SJSA1 (cell line): ENCODE measurements around the gene EFCAB3. TPM values are rescaled to one million over a fixed set of nuclear protein-coding genes. Genes with fewer than 3 reads are reported as not detected.
"Not testable (repeated sequence)": the region's sequence is repeated elsewhere in the genome, so short reads cannot be mapped to it uniquely, and the experiment has no call there.

Experiments used
- DNase-seq, 2 experiments: peaks; one replicate each; pipeline ENCODE4 v3.0.0-alpha.2; 2015 to 2020; ENCODE audit warnings: low spot score in 2 of 2, low read depth in 1 of 2
- H3K27ac ChIP-seq: fragments of 250-450 bp; sonication (Bioruptor Pico); 2 replicates; pipeline ENCODE4 v1.5.1; 2020; ENCODE audit warnings: mild to moderate bottlenecking, moderate library complexity
- H3K27me3 ChIP-seq: fragments of 250-450 bp; sonication (Bioruptor Pico); replicated peaks from 2 replicates; pipeline ENCODE4 v1.5.1; 2020; ENCODE audit warnings: mild to moderate bottlenecking, moderate library complexity
- H3K36me3 ChIP-seq: fragments of 250-450 bp; sonication (Bioruptor Pico); 2 replicates; pipeline ENCODE4 v1.5.1; 2020; ENCODE audit warnings: mild to moderate bottlenecking
- H3K4me1 ChIP-seq: fragments of 250-450 bp; sonication (Bioruptor Pico); replicated peaks from 2 replicates; pipeline ENCODE4 v1.6.1; 2021; ENCODE audit warnings: mild to moderate bottlenecking
- H3K4me3 ChIP-seq: fragments of 250-450 bp; sonication (Bioruptor Pico); 2 replicates; pipeline ENCODE4 v1.5.1; 2020; ENCODE audit warnings: mild to moderate bottlenecking
- H3K9me3 ChIP-seq: fragments of 250-450 bp; sonication (Bioruptor Pico); replicated peaks from 2 replicates; pipeline ENCODE4 v1.5.1; 2020; ENCODE audit warnings: mild to moderate bottlenecking
- total RNA-seq: library from RNA; depleted of rRNA; stranded (reverse); fragments of >200 nt; shearing (Covaris generic); gene quantifications from 2 replicates; pipeline ENCODE4 v1.2.3, GENCODE V29; 2014; rRNA removed

The EFCAB3 gene
- total RNA-seq, 1 experiment from 2014 or later, result not detected

GRCh38 chr17:62441181-62441580 is 60.8 kb downstream of the EFCAB3 start:
- not testable (repeated sequence) for H3K9me3 ChIP-seq, H3K27ac ChIP-seq, H3K4me3 ChIP-seq, DNase-seq, H3K4me1 ChIP-seq, H3K27me3 ChIP-seq
- H3K36me3 ChIP-seq, result peaks cover 24% of the 10 kb centered on the region

- H3K9me3 ChIP-seq, result no peaks in the 10 kb centered on the region
- H3K27me3 ChIP-seq, result no peaks in the 10 kb centered on the region
- no peak for DNase-seq
- no peak overlapping the region for H3K4me3 ChIP-seq
- H3K36me3 ChIP-seq, result peaks cover 36% of the 10 kb centered on the region
- no peaks in the 10 kb centered on the region for H3K4me1 ChIP-seq
- H3K27ac ChIP-seq, result no peak overlapping the region
Measured at GRCh38 chr17:62444063-62444462, 63.7 kb downstream of the EFCAB3 start.

- DNase-seq, H3K27me3 ChIP-seq, H3K4me3 ChIP-seq, H3K4me1 ChIP-seq, H3K9me3 ChIP-seq, H3K27ac ChIP-seq: not testable (repeated sequence)
- peaks cover 36% of the 10 kb centered on the region for H3K36me3 ChIP-seq
Measured at GRCh38 chr17:62445791-62446190, 65.4 kb downstream of the EFCAB3 start.

GRCh38 chr17:62452195-62452594 is 71.8 kb downstream of the EFCAB3 start:
- H3K4me3 ChIP-seq, H3K4me1 ChIP-seq, H3K36me3 ChIP-seq, H3K27ac ChIP-seq, DNase-seq, H3K27me3 ChIP-seq, H3K9me3 ChIP-seq: not testable (repeated sequence)

DNA sequence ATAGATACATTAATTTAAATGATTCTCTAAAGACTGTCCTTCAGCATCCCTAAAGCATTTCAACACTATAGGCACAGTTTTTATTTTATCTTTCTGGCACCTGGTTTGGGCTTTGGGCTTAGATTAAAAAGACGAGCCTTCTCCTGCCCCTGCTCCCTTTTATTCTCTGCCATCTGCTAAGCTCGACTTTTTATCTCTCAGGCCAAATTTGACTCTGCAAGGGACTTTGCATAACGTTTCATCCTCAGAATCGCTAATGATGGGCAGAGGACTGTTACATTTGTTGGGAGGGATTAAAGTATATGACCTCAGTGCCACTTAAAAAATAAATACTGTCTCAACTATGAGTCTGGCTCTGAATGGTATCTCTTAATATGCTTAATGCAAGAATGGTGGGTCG is 72.7 kb downstream of the EFCAB3 start:
- not testable (repeated sequence) for H3K4me3 ChIP-seq, DNase-seq, H3K27ac ChIP-seq, H3K27me3 ChIP-seq, H3K9me3 ChIP-seq, H3K36me3 ChIP-seq, H3K4me1 ChIP-seq

DNA sequence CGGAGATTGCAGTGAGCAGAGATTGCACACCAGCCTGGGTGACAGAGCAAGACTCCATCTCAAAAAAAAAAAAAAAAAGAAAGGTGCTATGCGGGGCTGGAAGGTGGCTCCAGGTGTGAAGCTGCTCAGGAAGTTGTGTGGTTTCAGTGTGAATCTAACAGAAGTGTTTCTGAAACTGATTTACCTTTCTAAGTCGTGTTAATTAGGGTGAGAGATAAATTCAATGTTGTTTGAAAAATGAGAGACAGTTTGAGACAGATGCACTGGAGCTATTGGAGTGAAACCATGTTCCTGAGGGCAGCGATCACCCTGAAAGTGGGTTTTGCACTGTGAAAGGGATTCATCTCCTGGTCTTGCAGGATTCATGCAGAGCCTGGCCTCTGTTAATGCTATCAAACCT is 73.3 kb downstream of the EFCAB3 start:
- not testable (repeated sequence) for H3K9me3 ChIP-seq, DNase-seq, H3K27ac ChIP-seq

GRCh38 chr17:62454111-62454510 is 73.8 kb downstream of the EFCAB3 start:
- not testable (repeated sequence) for H3K36me3 ChIP-seq, H3K27ac ChIP-seq, H3K4me3 ChIP-seq, DNase-seq, H3K4me1 ChIP-seq, H3K9me3 ChIP-seq, H3K27me3 ChIP-seq

More for the DNA sequence above, 73.3 kb downstream of the EFCAB3 start:
- not testable (repeated sequence) for H3K27me3 ChIP-seq, H3K4me3 ChIP-seq, H3K4me1 ChIP-seq, H3K36me3 ChIP-seq

DNA sequence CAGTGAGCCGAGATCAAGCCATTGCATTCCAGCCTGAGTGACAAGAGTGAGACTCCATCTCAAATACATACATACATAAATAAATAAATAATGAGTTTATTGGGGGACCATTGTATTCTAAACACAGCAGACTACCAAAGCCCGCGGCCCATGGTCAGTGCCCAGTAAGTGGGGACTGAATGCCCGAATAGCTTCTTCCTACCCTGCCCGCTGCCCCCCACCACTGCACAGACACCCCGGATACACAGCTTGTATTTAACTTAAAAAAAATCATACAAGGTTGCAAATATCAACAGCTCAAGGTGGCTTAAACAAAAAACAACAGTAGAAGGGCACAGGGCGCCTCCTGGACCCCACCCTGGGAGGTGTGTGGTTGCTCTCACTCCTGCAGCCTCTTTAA is 75.7 kb downstream of the EFCAB3 start:
- DNase-seq, result no peak

GRCh38 chr17:62458483-62458882 is 78.1 kb downstream of the EFCAB3 start:
- not testable (repeated sequence) for H3K36me3 ChIP-seq, H3K27ac ChIP-seq, H3K27me3 ChIP-seq, H3K9me3 ChIP-seq, H3K4me3 ChIP-seq, DNase-seq, H3K4me1 ChIP-seq

More for the DNA sequence above, 75.7 kb downstream of the EFCAB3 start:
- Histone ChIP-seq H3K36me3 (no peaks in the 10 kb centered on the region), H3K9me3 (no peaks in the 10 kb centered on the region), H3K4me3 (no peak overlapping the region), H3K4me1 (no peaks in the 10 kb centered on the region), H3K27me3 (no peaks in the 10 kb centered on the region), H3K27ac (no peak overlapping the region)

GRCh38 chr17:62464422-62464821 is 84.1 kb downstream of the EFCAB3 start:
- not testable (repeated sequence) for H3K36me3 ChIP-seq, DNase-seq, H3K4me3 ChIP-seq, H3K9me3 ChIP-seq, H3K4me1 ChIP-seq, H3K27me3 ChIP-seq, H3K27ac ChIP-seq

DNA sequence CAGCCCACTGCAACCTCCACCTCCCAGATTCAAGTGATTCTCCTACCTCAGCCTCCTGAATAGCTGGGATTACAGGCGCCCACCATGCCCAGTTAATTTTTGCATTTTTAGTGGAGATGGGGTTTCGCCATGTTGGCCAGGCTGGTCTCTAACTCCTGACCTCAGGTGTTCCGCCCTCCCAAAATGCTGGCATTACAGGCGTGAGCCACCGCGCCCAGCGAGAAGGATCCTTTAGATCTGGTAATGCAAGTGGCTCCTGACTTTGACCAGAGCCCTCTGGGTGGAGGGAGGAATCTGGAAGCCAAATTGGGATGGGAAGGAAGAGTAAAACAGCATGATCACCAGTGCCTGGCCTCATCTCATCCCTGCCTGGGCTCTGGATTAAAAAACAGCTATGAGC is 84.9 kb downstream of the EFCAB3 start:
- not testable (repeated sequence) for H3K4me3 ChIP-seq, H3K36me3 ChIP-seq, H3K27ac ChIP-seq, H3K4me1 ChIP-seq, H3K9me3 ChIP-seq, DNase-seq, H3K27me3 ChIP-seq

Other genes with a start within 250 kb of the EFCAB3 start
- gene METTL2A, start 43.3 kb downstream of the EFCAB3 start, total RNA-seq, result 18.9 and 29.9 TPM in 2 replicates
- 60.7 and 65.9 TPM in 2 replicates for gene TLK2, start 98.3 kb downstream of the EFCAB3 start, total RNA-seq
- 202 and 254 TPM in 2 replicates for gene MRC2, start 247.1 kb downstream of the EFCAB3 start, total RNA-seq